Measurements from ENCODE around the gene OSBPL1A. TPM values are rescaled to one million over a fixed set of nuclear protein-coding genes. Genes with fewer than 3 reads are reported as not detected.
A peak's percentile ranks its signal among the peaks of the same experiment; 100 is the strongest.

OSBPL1A gene
- polyA plus RNA-seq, 1 donor = 47.1 TPM

DNA sequence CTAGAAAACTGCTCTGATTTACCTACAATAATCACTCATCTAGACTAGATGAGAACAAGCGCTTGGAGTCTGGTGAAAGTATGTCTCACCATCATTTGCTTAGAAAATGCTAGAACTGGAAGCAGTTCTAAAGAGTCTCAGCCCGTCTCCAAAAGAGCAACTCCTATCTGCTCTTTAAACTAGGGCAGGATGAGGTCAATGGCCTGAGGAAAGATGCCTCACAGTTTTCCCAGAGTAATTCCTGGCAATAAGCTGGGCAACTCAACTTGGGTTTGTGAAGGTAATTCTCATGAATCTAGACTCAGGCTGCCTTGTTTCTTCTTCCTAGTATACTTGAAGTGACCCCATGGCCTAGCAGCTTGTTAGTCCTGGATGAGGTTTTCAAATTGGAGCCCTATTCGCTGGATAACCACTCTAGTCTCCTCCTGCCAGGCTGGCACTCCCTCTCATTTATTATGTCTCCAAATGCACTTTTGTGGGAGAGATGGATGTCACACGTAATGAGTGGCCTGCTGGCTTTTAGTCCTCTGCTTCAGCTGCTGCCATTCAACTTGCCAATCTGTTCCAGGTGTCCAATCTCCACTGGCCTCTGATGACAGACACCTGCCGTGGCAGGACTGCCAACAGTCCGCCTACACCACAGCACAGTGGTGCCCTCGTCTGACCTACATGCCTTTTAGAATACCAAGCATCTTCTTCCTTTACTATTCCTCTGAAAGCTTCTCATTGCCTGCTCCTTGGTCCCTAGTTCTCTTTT lies 177.9 kb downstream of the OSBPL1A start:
- no peak for DNase-seq (ENCODE audit: low read depth)

GRCh38 chr18:24214913-24215312 lies 182.7 kb downstream of the OSBPL1A start:
- DNase-seq (ENCODE audit: low read depth) = no peak

- no peak for DNase-seq (ENCODE audit: low read depth)
Observed at GRCh38 chr18:24214144-24214543, 183.5 kb downstream of the OSBPL1A start.

DNA sequence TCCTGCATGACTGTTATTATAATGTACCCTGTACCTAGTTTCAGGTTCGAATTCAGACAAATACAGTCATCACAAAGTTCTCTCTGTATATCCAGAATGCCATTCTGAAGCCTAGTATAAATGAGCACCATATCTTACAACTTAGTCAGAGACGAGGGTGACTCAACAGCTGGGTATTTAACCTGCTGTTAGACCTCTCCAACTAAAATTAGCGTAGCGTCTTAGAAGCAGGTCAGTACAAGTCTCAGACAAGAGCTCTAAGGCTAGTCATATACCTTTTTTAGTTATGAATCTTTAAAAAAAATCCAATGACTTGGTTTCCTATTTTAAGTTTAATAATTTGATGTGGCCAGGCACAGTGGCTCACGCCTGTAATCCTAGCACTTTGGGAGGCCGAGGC lies 184.7 kb downstream of the OSBPL1A start:
- DNase-seq (ENCODE audit: low read depth) = no peak

DNA sequence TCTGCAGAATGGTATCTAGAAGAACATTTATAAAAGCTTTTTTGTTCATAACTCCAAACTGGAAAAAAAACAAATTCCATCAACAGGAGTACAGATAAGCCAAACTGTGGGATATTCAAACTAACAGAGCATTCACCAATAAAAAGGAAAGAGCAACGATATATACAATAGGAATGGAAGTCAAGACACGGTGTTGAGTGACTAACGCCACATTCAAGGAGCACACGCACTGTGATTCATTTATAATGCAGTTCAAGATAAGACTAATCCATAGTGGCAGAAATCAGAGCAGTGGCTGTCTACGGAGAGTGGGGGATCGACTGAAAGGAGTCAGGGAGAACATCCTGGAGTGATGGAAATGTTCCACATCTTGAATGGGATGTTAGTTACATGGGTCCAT lies 188.1 kb downstream of the OSBPL1A start:
- DNase-seq (ENCODE audit: low read depth) = no peak

- DNase-seq (ENCODE audit: low read depth) = no peak
Observed at GRCh38 chr18:24208270-24209035, 189.2 kb downstream of the OSBPL1A start.

DNA sequence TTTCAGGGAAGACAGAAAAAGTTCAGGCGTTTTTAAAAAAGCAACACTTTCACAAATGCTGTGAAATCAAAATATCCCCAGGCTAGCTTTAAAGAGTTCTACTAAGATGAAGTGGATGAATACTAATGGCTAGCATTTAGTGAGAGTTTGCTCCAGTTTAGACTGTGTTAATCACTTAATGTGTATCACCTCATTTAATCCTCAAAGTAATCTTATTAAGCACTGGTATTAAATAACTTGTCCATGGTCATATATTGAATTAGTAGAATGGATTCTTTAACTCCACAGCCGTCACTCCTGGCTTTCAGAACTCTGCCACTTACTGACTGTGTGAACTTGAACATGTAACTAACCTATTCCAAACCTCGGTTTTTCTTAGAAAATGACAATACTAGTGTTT lies 192.7 kb downstream of the OSBPL1A start:
- DNase-seq (ENCODE audit: low read depth) = no peak

- DNase-seq (ENCODE audit: low read depth) = no peak
Observed at GRCh38 chr18:24201699-24202687, 195.6 kb downstream of the OSBPL1A start.

DNA sequence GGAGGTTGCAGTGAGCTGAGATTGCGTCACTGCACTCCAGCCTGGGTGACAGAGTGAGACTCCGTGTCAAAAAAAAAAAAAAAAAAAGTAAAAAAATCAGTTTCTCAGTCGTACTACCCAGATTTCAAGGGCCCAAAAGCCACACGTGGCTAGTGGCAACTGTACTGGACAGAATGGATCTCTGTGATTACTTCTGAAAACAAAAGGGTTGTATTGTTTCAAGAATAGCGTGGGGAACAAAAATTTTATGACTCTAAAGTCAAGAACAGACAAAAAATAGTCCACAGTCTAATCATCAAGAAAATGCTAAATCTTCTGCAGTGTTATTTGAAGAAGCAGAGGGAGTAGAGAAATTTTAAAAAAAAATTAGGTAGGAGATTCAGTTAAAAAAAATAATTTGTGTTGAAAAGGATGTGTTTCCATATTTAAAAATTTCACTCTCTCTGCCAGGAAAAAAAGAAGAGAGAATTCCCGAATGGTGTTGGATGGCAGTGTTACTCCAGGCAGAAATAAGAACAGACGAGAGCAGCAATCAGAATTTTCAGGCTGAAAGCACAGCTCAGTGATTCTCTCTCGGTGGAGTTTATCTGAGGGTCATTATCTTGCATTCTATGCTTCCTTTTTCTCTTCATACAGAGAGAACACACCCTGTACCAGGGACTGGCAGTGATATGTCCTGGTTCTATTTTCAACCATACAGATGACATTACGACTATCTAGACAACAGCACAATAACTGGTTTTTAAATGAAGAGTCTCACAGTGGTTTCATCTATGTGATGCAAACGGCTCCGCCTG lies 196.9 kb downstream of the OSBPL1A start:
- DNase-seq (ENCODE audit: low read depth) = no peak

- no peak for DNase-seq (ENCODE audit: low read depth)
Observed at GRCh38 chr18:24199372-24199962, 198.2 kb downstream of the OSBPL1A start.

GRCh38 chr18:24198461-24198860 lies 199.2 kb downstream of the OSBPL1A start:
- no peak for DNase-seq (ENCODE audit: low read depth)

DNA sequence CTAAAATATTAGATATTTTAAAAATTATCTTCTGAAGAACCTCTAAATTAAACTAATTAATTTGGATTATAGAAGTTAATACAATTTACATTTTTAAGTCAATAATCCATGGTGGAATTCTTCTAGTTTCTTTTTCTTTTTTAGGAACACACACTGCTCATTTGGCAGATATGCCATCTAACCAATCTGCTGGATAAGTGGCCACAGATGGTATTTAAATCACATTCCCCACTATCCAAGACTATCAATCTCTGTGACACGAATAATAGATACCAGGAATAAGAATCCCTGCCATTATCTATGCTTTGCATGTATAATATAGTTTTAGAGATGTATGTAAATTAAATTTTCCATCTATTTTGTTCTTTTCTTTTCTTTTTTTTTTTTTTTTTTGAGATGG lies 200.2 kb downstream of the OSBPL1A start:
- no peak for DNase-seq (ENCODE audit: low read depth)

- DNase-seq (ENCODE audit: low read depth) = no peak
Observed at GRCh38 chr18:24196764-24197163, 200.9 kb downstream of the OSBPL1A start.

DNA sequence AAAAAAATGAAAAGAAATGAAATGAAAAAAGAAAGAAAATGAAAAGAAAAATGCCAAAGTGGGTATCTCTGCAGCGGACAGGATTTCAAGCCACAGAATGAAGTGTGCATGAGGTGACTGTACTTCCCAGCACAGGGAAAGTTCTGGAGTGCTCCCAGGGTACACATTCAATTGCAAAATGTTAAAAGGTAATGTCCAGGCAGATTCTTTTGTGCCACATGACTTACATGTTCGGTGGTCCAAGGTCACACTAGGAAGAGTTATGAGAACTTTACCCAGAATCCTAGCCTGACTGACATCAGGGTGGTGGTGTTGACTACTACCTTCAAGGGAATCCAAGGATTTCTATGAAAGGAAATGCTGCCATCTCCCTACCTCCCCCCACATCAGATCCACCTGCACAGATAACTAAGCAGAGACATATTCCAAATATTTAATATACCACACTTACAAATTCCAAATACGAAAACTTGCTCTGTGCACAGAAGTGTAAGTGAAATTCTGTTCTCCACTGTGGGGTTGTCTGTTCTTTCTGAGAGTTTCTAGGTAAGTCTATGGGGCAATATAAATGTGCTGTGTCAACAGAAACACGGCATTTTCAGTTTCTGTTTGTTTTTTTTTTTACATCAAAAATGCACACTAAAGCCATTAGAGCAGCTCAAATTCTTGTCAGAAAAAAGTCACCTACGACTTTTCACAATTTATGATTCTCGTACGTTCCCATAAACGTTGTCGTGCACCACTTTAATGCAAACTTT lies 202.1 kb downstream of the OSBPL1A start:
- no peak for DNase-seq (ENCODE audit: low read depth)

- no peak for DNase-seq (ENCODE audit: low read depth)
Observed at GRCh38 chr18:24190590-24190989, 207.0 kb downstream of the OSBPL1A start.

GRCh38 chr18:24189664-24190346 lies 207.8 kb downstream of the OSBPL1A start:
- no peak for DNase-seq (ENCODE audit: low read depth)

DNA sequence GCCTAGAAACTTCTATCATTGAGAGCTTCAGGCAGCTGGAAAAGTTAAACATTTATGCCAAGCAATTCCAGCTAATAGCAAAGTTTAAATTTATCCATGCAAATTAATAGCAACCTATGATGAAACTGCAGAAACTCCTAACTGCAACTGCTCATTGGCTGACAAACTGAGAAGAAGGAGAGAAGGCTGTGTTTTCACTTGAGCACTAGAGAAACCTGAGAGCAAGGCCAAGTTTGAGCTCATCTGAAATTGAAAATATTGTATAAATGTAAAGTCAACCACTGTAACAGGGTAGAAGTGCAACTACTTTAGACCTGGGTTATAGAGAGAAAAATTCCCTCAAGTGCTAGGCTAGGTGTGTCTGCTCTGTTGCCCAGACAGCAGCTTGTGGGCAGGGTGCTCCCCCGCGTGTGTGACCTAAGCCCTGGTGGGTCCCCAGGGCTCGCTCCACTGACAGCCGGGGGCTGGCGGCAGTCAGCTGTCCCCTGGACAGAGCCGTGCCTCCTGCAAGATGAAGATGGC lies 208.6 kb downstream of the OSBPL1A start:
- DNase-seq (ENCODE audit: low read depth) = peak; percentile 25

DNA sequence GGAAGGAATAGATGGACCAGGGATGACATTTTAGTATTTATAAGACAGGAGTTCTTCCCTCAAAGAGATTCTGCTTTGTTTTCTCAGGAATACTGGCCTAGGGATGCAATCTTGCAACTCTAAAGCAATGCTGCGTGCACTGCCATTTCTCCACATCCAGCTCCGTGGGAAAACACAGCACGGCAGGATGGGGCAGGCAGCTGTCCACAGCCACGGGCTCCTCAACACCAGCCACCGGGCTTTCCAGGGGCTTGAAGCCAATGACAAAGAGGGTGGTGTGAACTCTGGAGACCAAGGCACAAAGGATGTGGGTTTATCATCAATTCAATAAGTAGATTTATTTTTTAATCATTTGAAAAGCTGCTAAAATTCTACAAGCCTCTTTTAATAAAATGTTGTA lies 209.5 kb downstream of the OSBPL1A start:
- no peak for DNase-seq (ENCODE audit: low read depth)

GRCh38 chr18:24187689-24188088 lies 209.9 kb downstream of the OSBPL1A start:
- DNase-seq (ENCODE audit: low read depth) = no peak

Measured in forelimb muscle (tissue), 1 donor.